RWPE2 (cell line): Measurements from ENCODE around the gene NTSR2.

ENCODE experiments used
- ATAC-seq: fragments of 200-7000 bp; cut with Tn5 transposase; 3 replicates; pipeline ENCODE4 v1.9.1; 2021; ENCODE audit warnings: low read depth
- DNase-seq: peaks from one replicate; pipeline ENCODE4 v3.0.0-alpha.2; 2020; ENCODE audit warnings: low spot score
- H3K27ac ChIP-seq: fragments of 450-650 bp; 2 replicates; pipeline ENCODE4 v1.5.1; 2017; ENCODE audit warnings: mild to moderate bottlenecking; ENCODE audit not compliant: poor library complexity, severe bottlenecking
- H3K27me3 ChIP-seq: fragments of 250-450 bp; sonication (Bioruptor Pico); 2 replicates; pipeline ENCODE4 v1.5.1; 2021; ENCODE audit warnings: mild to moderate bottlenecking, moderate library complexity; ENCODE audit not compliant: insufficient read depth, poor library complexity, severe bottlenecking
- H3K36me3 ChIP-seq: fragments of 250-450 bp; sonication (Bioruptor Pico); 2 replicates; pipeline ENCODE4 v1.5.1; 2020; ENCODE audit warnings: low read depth, mild to moderate bottlenecking, moderate library complexity
- H3K4me1 ChIP-seq: fragments of 250-450 bp; sonication (Bioruptor Pico); 2 replicates; pipeline ENCODE4 v1.5.1; 2021; ENCODE audit warnings: mild to moderate bottlenecking, moderate library complexity; ENCODE audit not compliant: insufficient read depth, poor library complexity, severe bottlenecking
- H3K4me3 ChIP-seq: fragments of 250-450 bp; sonication (Bioruptor Pico); 2 replicates; pipeline ENCODE4 v1.5.1; 2021; ENCODE audit warnings: mild to moderate bottlenecking, moderate library complexity; ENCODE audit not compliant: severe bottlenecking
- H3K9me3 ChIP-seq: fragments of 250-450 bp; sonication (Bioruptor Pico); 2 replicates; pipeline ENCODE4 v1.5.1; 2021; ENCODE audit warnings: mild to moderate bottlenecking, moderate library complexity; ENCODE audit not compliant: severe bottlenecking
- TF ChIP-seq, protein P1 (sequence below): fragments of 450-650 bp; IDR thresholded peaks from one replicate; pipeline ENCODE4 v1.5.1; 2017; ENCODE audit warnings: mild to moderate bottlenecking, moderate library complexity; ENCODE audit not compliant: poor library complexity, severe bottlenecking

The NTSR2 gene

DNA sequence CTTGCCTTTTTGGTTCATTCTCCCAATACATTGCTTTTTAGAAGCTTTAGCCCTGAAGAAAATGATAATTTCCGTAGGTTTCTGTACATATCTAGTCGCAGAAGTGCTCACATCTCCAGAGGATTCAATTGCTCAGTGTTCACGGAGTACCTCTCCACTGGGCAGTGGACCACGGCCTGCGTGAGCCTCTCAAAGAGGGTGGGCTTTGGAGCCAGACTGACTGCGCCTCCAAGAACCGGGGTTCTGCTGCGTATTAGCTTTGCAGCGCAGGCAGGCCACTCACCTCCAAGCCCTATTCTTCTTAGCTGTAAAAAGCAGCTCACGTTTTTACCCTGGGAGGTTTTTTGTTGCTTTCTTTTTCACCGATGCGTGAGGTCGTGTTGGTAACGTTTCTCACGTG, 35.4 kb downstream of the NTSR2 start:
- Histone ChIP-seq H3K4me3 (no peak overlapping the region), H3K4me1 (no peaks in the 10 kb centered on the region), H3K27me3 (no peaks in the 10 kb centered on the region), H3K9me3 (no peaks in the 10 kb centered on the region), H3K27ac (no peak overlapping the region), H3K36me3 (no peaks in the 10 kb centered on the region)
- ATAC-seq: no peak
- DNase-seq: no peak
- TF ChIP-seq, protein P1, sequence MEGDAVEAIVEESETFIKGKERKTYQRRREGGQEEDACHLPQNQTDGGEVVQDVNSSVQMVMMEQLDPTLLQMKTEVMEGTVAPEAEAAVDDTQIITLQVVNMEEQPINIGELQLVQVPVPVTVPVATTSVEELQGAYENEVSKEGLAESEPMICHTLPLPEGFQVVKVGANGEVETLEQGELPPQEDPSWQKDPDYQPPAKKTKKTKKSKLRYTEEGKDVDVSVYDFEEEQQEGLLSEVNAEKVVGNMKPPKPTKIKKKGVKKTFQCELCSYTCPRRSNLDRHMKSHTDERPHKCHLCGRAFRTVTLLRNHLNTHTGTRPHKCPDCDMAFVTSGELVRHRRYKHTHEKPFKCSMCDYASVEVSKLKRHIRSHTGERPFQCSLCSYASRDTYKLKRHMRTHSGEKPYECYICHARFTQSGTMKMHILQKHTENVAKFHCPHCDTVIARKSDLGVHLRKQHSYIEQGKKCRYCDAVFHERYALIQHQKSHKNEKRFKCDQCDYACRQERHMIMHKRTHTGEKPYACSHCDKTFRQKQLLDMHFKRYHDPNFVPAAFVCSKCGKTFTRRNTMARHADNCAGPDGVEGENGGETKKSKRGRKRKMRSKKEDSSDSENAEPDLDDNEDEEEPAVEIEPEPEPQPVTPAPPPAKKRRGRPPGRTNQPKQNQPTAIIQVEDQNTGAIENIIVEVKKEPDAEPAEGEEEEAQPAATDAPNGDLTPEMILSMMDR: no peak

DNA sequence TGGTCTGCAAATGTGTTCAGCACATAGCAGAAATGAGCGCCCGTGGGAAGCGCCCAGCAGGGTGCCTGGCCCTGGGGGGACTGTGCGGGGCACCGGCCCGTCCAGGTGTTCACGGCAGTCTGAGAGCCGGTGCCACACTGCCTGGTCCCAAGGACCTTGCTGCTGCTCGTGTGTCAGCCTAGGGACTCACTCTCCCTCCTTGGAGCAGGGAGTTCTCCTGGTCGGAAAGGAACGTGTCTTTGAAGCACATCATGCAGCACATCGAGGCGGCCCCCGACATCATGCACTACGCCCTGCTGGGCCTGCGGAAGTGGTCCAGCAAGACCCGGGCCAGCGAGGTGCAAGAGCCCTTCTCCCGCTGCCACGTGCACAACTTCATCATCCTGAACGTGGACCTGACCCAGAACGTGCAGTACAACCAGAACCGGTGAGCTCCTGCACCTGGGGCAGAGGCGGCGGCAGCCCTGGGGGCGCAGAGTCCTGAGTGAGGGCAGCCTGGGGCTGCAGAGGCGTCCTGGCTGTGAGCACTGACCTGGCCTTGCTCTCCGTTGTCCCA, 36.0 kb downstream of the NTSR2 start:
- no peak overlapping the region for H3K4me3 ChIP-seq
- no peaks in the 10 kb centered on the region for H3K27me3 ChIP-seq
- DNase-seq: no peak
- H3K27ac ChIP-seq: no peak overlapping the region
- no peak for ATAC-seq
- H3K4me1 ChIP-seq: no peaks in the 10 kb centered on the region
- no peaks in the 10 kb centered on the region for H3K9me3 ChIP-seq
- H3K36me3 ChIP-seq: no peaks in the 10 kb centered on the region
- TF ChIP-seq, protein P1: no peak

DNA sequence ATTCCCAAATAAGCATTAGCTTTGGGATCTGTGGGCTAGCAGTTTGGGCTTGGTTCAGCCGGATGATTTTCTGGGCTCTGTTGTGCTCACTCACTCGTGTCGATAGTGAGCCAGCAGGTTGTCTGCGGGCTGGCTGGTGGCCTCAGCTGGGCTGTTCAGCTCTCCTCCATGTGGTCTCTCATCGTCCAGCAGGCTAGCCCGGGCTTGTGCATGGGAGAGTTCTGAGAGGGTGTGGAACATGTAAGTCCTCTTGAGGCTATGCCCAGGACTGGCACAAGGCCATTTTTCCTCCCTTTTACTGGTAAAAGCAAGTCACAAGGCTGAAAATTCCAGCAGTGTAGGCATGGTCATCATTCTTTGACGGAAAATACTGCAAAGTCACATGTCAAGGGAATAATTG, 38.5 kb downstream of the NTSR2 start:
- H3K4me3 ChIP-seq: no peak overlapping the region
- H3K36me3 ChIP-seq: no peaks in the 10 kb centered on the region
- H3K9me3 ChIP-seq: no peaks in the 10 kb centered on the region
- ATAC-seq (peak; percentile 42; the same call in 2 of the 3 replicates), DNase-seq (no peak)
- no peaks in the 10 kb centered on the region for H3K4me1 ChIP-seq
- H3K27me3 ChIP-seq: no peaks in the 10 kb centered on the region
- H3K27ac ChIP-seq: no peak overlapping the region
- TF ChIP-seq, protein P1: no peak

DNA sequence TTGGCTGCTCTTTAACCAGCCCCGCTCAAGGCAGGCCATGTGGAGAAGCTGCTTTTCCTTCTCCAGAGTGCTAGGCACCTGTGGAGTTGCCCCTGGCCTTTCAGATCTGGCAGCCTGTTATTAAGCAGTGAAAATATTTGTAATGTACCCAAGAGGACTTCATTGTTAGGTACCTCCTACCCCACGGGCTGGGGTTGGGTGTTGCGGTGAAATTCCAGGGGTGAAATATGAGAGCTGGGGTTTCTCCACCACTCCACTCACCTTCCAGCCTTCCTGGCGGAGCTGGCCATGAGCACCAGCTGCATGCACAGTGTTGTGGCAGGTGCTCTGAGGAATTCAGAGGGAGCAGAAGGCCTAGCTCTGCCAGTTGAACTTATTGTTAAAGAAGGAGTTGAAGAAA, 39.1 kb downstream of the NTSR2 start:
- no peak for ATAC-seq
- no peaks in the 10 kb centered on the region for H3K9me3 ChIP-seq
- TF ChIP-seq, protein P1: no peak
- no peaks in the 10 kb centered on the region for H3K36me3 ChIP-seq
- no peak overlapping the region for H3K27ac ChIP-seq
- no peaks in the 10 kb centered on the region for H3K4me1 ChIP-seq
- H3K27me3 ChIP-seq: no peaks in the 10 kb centered on the region
- no peak for DNase-seq
- no peak overlapping the region for H3K4me3 ChIP-seq

DNA sequence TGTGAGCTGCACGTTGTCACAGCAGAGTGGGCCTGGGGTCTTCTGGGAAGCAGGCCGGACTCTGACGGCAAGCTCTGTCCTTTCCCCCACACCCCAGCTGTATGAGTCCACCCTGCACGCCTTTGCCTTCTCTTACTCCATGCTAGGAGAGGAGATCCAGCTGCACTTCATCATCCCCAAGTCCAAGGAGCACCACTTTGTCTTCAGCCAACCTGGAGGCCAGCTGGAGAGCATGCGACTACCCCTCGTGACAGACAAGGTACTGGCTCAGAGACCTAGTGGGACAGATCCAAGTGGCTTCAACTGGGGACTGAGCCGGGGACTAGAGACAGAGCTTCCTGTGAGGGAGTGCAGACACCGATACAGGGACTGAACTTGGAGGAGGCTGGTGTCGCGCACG, 40.1 kb downstream of the NTSR2 start:
- Histone ChIP-seq H3K4me1 (no peaks in the 10 kb centered on the region), H3K36me3 (no peaks in the 10 kb centered on the region), H3K27ac (no peak overlapping the region), H3K27me3 (no peaks in the 10 kb centered on the region), H3K4me3 (no peak overlapping the region), H3K9me3 (no peaks in the 10 kb centered on the region)
- ATAC-seq: no peak
- TF ChIP-seq, protein P1: no peak
- no peak for DNase-seq
